Smooth muscle cell (in vitro differentiated cells): Measurements from ENCODE around the gene TARBP1. TPM values are rescaled to one million over a fixed set of nuclear protein-coding genes. Genes with fewer than 3 reads are reported as not detected.

Source experiments
- DNase-seq: peaks from one replicate; lab custom pipeline; 2025; ENCODE audit not compliant: unreplicated experiment; lab: John Stamatoyannopoulos, UW
- H2AFZ ChIP-seq: fragments of 200-600 bp; sonication (generic); 2 replicates; pipeline ENCODE4 v1.6.0; 2016; ENCODE audit warnings: antibody characterized with exemption, low read depth, mild to moderate bottlenecking
- H3F3A ChIP-seq: fragments of 200-600 bp; sonication (generic); 2 replicates; pipeline ENCODE4 v1.6.0; 2017; ENCODE audit warnings: antibody characterized with exemption, low read depth
- H3K27ac ChIP-seq: fragments of 200-600 bp; sonication (generic); 2 replicates; pipeline ENCODE4 v1.5.1; 2016; ENCODE audit warnings: low read depth, mild to moderate bottlenecking
- H3K27me3 ChIP-seq: fragments of 200-600 bp; sonication (generic); 2 replicates; pipeline ENCODE4 v1.6.1; 2016; ENCODE audit warnings: low read depth, mild to moderate bottlenecking
- H3K36me3 ChIP-seq: fragments of 200-600 bp; sonication (generic); 2 replicates; pipeline ENCODE4 v1.5.1; 2016; ENCODE audit warnings: low read depth
- H3K4me1 ChIP-seq: fragments of 200-600 bp; sonication (generic); 2 replicates; pipeline ENCODE4 v1.5.1; 2016; ENCODE audit warnings: low read depth
- H3K4me2 ChIP-seq: fragments of 200-600 bp; sonication (generic); 2 replicates; pipeline ENCODE4 v1.6.0; 2016; ENCODE audit warnings: mild to moderate bottlenecking
- H3K4me3 ChIP-seq: fragments of 200-600 bp; sonication (generic); 2 replicates; pipeline ENCODE4 v1.5.1; 2016; ENCODE audit warnings: mild to moderate bottlenecking
- H3K79me2 ChIP-seq: fragments of 200-600 bp; sonication (generic); 2 replicates; pipeline ENCODE4 v1.6.0; 2016; ENCODE audit warnings: low read depth, mild to moderate bottlenecking
- H3K9ac ChIP-seq: fragments of 200-600 bp; sonication (generic); 2 replicates; pipeline ENCODE4 v1.6.0; 2016; ENCODE audit warnings: low read depth
- H3K9me3 ChIP-seq: fragments of 200-600 bp; sonication (generic); replicated peaks from 2 replicates; pipeline ENCODE4 v1.5.1; 2016; ENCODE audit warnings: low read depth
- H4K20me1 ChIP-seq: fragments of 200-600 bp; sonication (generic); 2 replicates; pipeline ENCODE4 v1.6.0; 2016; ENCODE audit warnings: low read depth
- CTCF ChIP-seq: fragments of 200-600 bp; sonication (generic); IDR thresholded peaks from 2 replicates; pipeline ENCODE4 v1.5.1; 2017; ENCODE audit warnings: borderline replicate concordance, mild to moderate bottlenecking, antibody characterized with exemption; ENCODE audit not compliant: insufficient read depth, poor library complexity, severe bottlenecking
- WGBS: methylation state at CpG from one replicate; pipeline ENCODE4 v1.1.7; 2016; ENCODE audit warnings: low lambda C conversion rate; 5-methylcytosine and 5-hydroxymethylcytosine counted together
- polyA plus RNA-seq: library from polyadenylated mRNA; unstranded; fragments of >200 nt; fragmentation: Nextera tagmentation; extraction: Ambion mirVana; gene quantifications from 2 replicates; pipeline ENCODE4 v1.2.1, GENCODE V29; 2016
- total RNA-seq: library from RNA; depleted of rRNA; stranded (reverse); fragments of >200 nt; gene quantifications from 2 replicates; pipeline ENCODE4 v1.2.3, GENCODE V29; 2014

Gene TARBP1
- total and polyA plus RNA-seq, 2 experiments from 2014 or later, result 6.1 to 28.9 TPM

GRCh38 chr1:234348964-234349363 lies 130.0 kb downstream of the TARBP1 start:
- Histone ChIP-seq H3K4me2 (no peak overlapping the region), H3K27me3 (peaks cover 12% of the 10 kb centered on the region), H3K4me1 (no peaks in the 10 kb centered on the region), H3K4me3 (no peak overlapping the region), H4K20me1 (no peaks in the 10 kb centered on the region), H3K36me3 (no peaks in the 10 kb centered on the region), H3K9ac (no peak overlapping the region), H3K9me3 (no peaks in the 10 kb centered on the region), H3K79me2 (no peaks in the 10 kb centered on the region), H3K27ac (no peak overlapping the region), H3F3A (no peaks in the 10 kb centered on the region), H2AFZ (no peak overlapping the region)
- WGBS, result 86% methylated on average over 4 of the region's 4 CpGs
- TF ChIP-seq CTCF, result no peak
- DNase-seq, result no peak

- no peak for TF ChIP-seq CTCF
- H3K4me1 ChIP-seq, result no peaks in the 10 kb centered on the region
- H3K9me3 ChIP-seq, result no peaks in the 10 kb centered on the region
- no peak overlapping the region for H3K9ac ChIP-seq
- 92% methylated on average over 1 of the region's 1 CpG for WGBS
- H2AFZ ChIP-seq, result no peak overlapping the region
- no peaks in the 10 kb centered on the region for H3K27me3 ChIP-seq
- no peak overlapping the region for H3K27ac ChIP-seq
- no peaks in the 10 kb centered on the region for H4K20me1 ChIP-seq
- H3K79me2 ChIP-seq, result no peaks in the 10 kb centered on the region
- H3K4me2 ChIP-seq, result no peak overlapping the region
- no peaks in the 10 kb centered on the region for H3K36me3 ChIP-seq
- DNase-seq, result no peak
- no peaks in the 10 kb centered on the region for H3F3A ChIP-seq
- H3K4me3 ChIP-seq, result no peak overlapping the region
Observed at GRCh38 chr1:234345237-234345636, 133.7 kb downstream of the TARBP1 start.

GRCh38 chr1:234342774-234343173 lies 136.2 kb downstream of the TARBP1 start:
- no peak for DNase-seq
- Histone ChIP-seq H3K79me2 (no peaks in the 10 kb centered on the region), H3F3A (no peaks in the 10 kb centered on the region), H4K20me1 (no peaks in the 10 kb centered on the region), H3K4me1 (no peaks in the 10 kb centered on the region), H3K9me3 (no peaks in the 10 kb centered on the region), H3K4me3 (no peak overlapping the region), H3K27ac (no peak overlapping the region), H3K4me2 (no peak overlapping the region), H3K27me3 (no peaks in the 10 kb centered on the region), H3K36me3 (peaks cover 4% of the 10 kb centered on the region), H2AFZ (no peak overlapping the region), H3K9ac (no peak overlapping the region)
- 84% methylated on average over 5 of the region's 5 CpGs for WGBS
- no peak for TF ChIP-seq CTCF

Other genes with a start within 250 kb of the TARBP1 start
- gene COA6, start 105.7 kb downstream of the TARBP1 start, total RNA-seq, result 27.6 and 56.3 TPM in 2 replicates
- 43.5 and 44.8 TPM in 2 replicates for gene COA6, start 105.7 kb downstream of the TARBP1 start, polyA plus RNA-seq
- gene IRF2BP2, start 131.0 kb upstream of the TARBP1 start, total RNA-seq, result 89.5 and 101 TPM in 2 replicates
- 40.3 and 44.5 TPM in 2 replicates for gene IRF2BP2, start 131.0 kb upstream of the TARBP1 start, polyA plus RNA-seq